ENCODE results near the gene GATD1.
A peak's percentile ranks its signal among the peaks of the same experiment; 100 is the strongest.
"Not testable (repeated sequence)": the region's sequence is repeated elsewhere in the genome, so short reads cannot be mapped to it uniquely, and the experiment has no call there.

GATD1 gene

GRCh38 chr11:747158-748006 is 29.9 kb downstream of the GATD1 start, which contains the start of gene TALDO1:
TALDO1 (plus strand) TSS chr11:747464; CDS start chr11:747482, 18 bp downstream.
- peak within 1 kb of the TSS; percentile 95 for H3K4me3 ChIP-seq (ENCODE audit: low read depth, low read length)
- TF ChIP-seq CTCF (IDR thresholded peaks at IDR 0.05; ENCODE audit: low read depth, low read length), result no peak

GRCh38 chr11:746289-747157 is 30.8 kb downstream of the GATD1 start:
- H3K4me3 ChIP-seq (ENCODE audit: low read depth, low read length), result peak overlapping the region; percentile 95
- TF ChIP-seq CTCF (IDR thresholded peaks at IDR 0.05; ENCODE audit: low read depth, low read length), result no peak

GRCh38 chr11:745428-745827 is 31.9 kb downstream of the GATD1 start:
- H3K4me3 ChIP-seq (ENCODE audit: low read depth, low read length), result no peak overlapping the region
- no peak for TF ChIP-seq CTCF (IDR thresholded peaks at IDR 0.05; ENCODE audit: low read depth, low read length)

GRCh38 chr11:742571-743201 is 34.6 kb downstream of the GATD1 start:
- no peak for TF ChIP-seq CTCF (IDR thresholded peaks at IDR 0.05; ENCODE audit: low read depth, low read length)

GRCh38 chr11:742156-742546 is 35.1 kb downstream of the GATD1 start:
- no peak for TF ChIP-seq CTCF (IDR thresholded peaks at IDR 0.05; ENCODE audit: low read depth, low read length)

More at GRCh38 chr11:742571-743201, 34.6 kb downstream of the GATD1 start:
- H3K4me3 ChIP-seq (ENCODE audit: low read depth, low read length), result no peak overlapping the region

GRCh38 chr11:737899-738298 is 39.4 kb downstream of the GATD1 start:
- H3K4me3 ChIP-seq (ENCODE audit: low read depth, low read length), result not testable (repeated sequence)

More at GRCh38 chr11:742156-742546, 35.1 kb downstream of the GATD1 start:
- H3K4me3 ChIP-seq (ENCODE audit: low read depth, low read length), result no peak overlapping the region

GRCh38 chr11:737366-737765 is 39.9 kb downstream of the GATD1 start:
- TF ChIP-seq CTCF (IDR thresholded peaks at IDR 0.05; ENCODE audit: low read depth, low read length), result no peak
- no peak overlapping the region for H3K4me3 ChIP-seq (ENCODE audit: low read depth, low read length)

- not testable (repeated sequence) for H3K4me3 ChIP-seq (ENCODE audit: low read depth, low read length)
These were observed 42.7 kb downstream of the GATD1 start for GRCh38 chr11:734541-734940.

Measured in WI38 (cell line).